ENCODE measurements around the gene PRSS58.

GRCh38 chr7:142301923-142302550 lies 44.2 kb upstream of the PRSS58 start:
- TF ChIP-seq CTCF (IDR thresholded peaks at IDR 0.05 in 4 of 5, conservative IDR thresholded peaks at IDR 0.05 in 1 of 5): no peak
- no peak for TF ChIP-seq POLR2A (IDR thresholded peaks at IDR 0.05)

Data from gastrocnemius medialis (tissue), 4 donors.